GM21786 (cell line): ENCODE measurements around the gene USP9X.
"Not testable (repeated sequence)": the region's sequence is repeated elsewhere in the genome, so short reads cannot be mapped to it uniquely, and the experiment has no call there.

ENCODE experiments used
- ATAC-seq: cut with Tn5 transposase; IDR thresholded peaks from one replicate; pipeline ENCODE4 v1.9.1; 2021; ENCODE audit not compliant: unreplicated experiment

The USP9X gene

GRCh38 chrX:41122664-41123257 lies 37.5 kb downstream of the USP9X start:
- ATAC-seq: no peak

- ATAC-seq: peak; percentile 68
These were observed 42.4 kb downstream of the USP9X start for GRCh38 chrX:41127477-41128192.

GRCh38 chrX:41128955-41129354 lies 43.7 kb downstream of the USP9X start:
- no peak for ATAC-seq

GRCh38 chrX:41131766-41132165 lies 46.5 kb downstream of the USP9X start:
- no peak for ATAC-seq

DNA sequence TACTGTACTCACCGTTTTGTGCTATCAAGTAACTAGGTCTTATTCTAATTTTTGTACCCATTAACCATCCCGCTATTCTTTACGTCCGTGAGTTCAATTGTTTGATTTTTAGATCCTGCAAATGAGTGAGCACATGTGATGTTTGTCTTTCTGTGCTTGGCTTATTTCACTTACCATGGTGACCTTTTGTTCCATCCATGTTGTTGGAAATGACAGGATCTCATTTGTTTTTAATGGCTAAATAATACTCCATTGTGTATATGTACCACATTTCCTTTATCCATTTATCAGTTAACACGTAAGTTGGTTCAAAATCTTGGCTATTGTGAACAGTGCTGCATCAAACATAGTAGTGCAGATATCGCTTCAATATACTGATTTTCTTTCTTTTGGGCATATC lies 48.3 kb downstream of the USP9X start:
- ATAC-seq: no peak

DNA sequence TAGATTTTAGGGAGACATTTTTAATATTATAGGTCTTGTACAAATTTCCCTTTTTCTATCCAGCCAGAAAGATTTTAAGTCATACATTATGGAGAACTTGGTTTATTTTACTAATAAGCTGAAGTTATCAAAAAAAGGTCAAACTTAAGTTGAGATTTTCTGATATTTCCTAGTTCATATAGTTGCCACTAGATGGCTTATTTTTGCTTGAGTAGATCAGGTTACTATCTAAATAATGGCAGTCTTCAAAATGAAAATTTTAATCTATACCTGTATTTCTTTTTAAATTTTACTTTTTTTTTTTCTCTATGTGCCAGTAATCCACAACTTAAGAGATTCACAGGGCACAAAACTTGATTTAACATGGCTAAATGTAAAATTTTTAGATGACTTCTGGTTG lies 52.3 kb downstream of the USP9X start:
- ATAC-seq: no peak

GRCh38 chrX:41142130-41142910 lies 57.1 kb downstream of the USP9X start:
- no peak for ATAC-seq

GRCh38 chrX:41144873-41145272 lies 59.6 kb downstream of the USP9X start:
- no peak for ATAC-seq

GRCh38 chrX:41145920-41146608 lies 60.8 kb downstream of the USP9X start:
- no peak for ATAC-seq

DNA sequence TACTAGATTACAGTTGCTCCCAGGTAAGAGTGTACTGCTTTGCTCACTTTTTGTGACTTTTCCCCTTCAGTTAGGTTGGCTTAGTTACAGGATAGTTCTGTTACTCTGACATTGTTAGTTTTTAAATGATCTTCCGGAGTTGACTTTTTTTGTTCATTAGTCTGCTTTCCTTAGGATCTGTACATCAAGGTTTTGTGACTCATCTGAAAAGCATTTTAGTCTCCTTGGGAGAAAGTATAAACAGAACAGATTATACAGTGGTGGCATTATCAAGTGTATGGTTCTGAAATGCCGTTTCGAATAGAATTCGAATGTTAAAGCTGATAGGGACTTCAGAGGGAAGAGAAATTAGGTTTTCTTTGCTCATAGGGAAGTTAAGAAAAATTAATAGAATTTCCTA lies 63.3 kb downstream of the USP9X start:
- ATAC-seq: no peak

GRCh38 chrX:41150043-41150442 lies 64.8 kb downstream of the USP9X start:
- no peak for ATAC-seq

DNA sequence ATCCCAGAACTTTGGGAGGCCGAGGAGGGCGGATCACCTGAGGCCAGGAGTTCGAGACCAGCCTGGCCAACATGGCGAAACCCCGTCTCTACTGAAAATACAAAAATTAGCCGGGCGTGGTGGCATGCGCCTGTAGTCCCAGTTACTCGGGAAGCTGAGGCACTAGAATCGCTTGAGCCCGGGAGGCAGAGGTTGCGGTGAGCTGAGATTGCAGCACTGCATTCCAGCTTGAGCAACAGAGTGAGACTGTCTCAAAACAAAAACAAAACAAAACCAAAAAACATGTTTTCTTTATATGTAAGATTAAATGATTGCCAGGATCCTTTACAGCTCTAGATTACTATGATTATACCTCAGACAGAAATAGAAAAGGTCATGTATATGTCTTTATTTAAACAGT lies 66.5 kb downstream of the USP9X start:
- not testable (repeated sequence) for ATAC-seq

GRCh38 chrX:41152221-41152620 lies 67.0 kb downstream of the USP9X start:
- no peak for ATAC-seq

- no peak for ATAC-seq
These were observed 68.2 kb downstream of the USP9X start for GRCh38 chrX:41153448-41153847.

DNA sequence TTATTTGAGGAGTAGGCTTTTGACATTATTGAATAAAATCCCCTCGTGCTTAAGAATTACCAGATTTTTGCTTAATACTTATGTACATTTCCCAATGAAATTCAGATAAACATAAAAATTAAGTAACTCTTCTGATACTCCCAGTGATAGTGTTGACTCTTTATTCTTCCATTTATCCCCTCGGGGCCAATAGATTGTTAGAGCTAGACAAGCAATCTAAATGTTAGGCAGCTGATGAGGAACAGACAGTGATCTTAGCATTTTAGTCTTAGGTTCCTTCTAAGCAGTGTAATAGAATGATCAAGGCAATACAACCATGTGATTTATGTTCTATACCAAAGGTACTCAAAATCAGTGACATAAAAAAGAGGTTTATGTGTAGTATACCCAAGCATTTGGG lies 68.7 kb downstream of the USP9X start:
- no peak for ATAC-seq

DNA sequence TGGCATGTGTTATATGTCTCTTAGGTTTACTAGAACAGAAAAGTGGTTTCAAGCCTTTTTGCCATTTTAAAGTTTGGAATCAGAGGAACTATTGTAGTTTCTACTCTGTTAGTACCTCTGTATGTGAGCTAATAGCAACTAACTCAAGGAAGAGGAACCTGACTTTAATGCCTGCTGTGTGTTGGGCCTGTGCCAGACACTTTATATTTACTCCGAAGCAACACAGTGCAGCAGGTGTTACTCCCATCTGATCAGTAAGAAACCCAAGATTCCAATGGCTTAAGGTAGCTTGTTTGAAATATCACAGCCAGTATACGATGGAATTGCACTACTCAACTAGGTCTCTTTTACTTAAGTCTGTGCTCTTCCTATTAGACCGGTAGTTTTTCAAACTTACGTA lies 79.2 kb downstream of the USP9X start:
- ATAC-seq: no peak

DNA sequence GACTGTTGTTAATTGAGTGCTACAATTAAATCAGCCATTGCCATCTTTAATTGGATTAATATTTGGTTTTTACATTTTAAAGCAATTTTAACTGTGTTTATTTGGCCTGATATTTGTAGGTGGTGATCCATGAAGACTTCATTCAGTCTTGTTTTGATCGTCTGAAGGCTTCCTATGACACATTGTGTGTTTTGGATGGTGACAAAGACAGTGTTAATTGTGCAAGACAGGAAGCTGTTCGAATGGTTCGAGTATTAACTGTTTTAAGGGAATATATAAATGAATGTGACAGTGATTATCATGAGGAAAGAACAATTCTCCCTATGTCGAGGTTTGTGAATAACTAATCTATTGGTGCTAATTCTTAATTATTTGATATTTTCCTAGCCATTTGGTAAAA lies 82.6 kb downstream of the USP9X start:
- ATAC-seq: no peak

GRCh38 chrX:41176263-41176662 lies 91.0 kb downstream of the USP9X start:
- no peak for ATAC-seq

DNA sequence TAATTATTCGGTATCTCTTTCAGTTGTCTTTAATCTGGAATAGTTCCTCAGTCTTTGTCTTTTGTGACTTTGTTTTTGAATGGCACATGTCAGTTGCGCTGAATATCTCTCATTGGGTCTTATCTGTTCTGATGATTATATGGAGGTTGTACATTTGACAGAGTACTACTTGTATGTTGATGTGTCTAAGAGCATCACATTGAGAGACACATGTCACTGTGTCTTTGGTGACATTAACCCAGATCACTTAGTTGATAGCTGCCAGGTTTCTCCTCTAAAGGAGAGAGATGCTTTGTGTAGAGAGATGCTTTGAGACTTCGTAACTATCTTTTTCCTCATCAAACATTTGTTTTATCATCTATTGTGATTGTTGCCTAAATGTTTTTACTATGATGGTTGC lies 92.1 kb downstream of the USP9X start:
- no peak for ATAC-seq

DNA sequence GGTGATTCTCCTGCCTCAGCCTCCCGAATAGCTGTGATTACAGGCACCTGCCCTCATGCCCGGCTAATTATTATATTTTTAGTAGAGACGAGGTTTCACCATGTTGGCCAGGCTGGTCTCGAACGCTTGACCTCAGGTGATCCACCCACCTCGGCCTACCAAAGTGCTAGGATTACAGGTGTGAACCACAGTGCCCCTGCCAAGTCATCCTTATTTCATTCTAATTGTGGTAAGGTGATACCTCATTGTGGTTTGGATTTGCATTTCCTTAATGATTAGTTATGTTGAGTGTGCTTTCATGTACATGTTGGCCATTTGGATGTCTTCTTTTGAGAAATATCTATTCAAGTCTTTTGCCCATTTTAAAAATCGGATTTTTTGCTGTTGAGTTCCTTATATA lies 93.0 kb downstream of the USP9X start:
- ATAC-seq: no peak

- peak; percentile 56 for ATAC-seq
These were observed 95.1 kb downstream of the USP9X start for GRCh38 chrX:41180194-41180908.
